ENCODE data around the gene CDKAL1.
"Not testable (repeated sequence)": the region's sequence is repeated elsewhere in the genome, so short reads cannot be mapped to it uniquely, and the experiment has no call there.

The CDKAL1 gene

DNA sequence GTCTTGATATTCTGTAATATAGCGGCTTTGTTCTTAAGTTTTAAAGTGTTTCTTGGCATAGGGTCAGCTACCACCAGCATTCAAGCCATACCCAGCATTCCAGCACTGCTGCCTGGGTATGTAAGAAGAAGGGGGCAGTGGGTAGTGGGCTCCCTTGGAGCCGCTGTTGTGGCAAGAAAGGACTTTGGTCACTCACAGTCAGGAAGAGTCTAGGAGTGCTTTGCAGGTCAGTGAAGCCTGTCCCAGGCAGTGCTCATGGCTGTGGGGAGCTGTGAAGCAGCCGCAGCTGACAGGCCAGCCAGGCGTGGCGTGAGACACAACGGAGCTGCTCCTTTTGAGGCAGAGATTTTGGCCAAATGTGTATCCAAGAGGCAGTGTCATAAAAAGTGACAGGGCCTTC, 512.0 kb downstream of the CDKAL1 start:
- no peak for DNase-seq

DNA sequence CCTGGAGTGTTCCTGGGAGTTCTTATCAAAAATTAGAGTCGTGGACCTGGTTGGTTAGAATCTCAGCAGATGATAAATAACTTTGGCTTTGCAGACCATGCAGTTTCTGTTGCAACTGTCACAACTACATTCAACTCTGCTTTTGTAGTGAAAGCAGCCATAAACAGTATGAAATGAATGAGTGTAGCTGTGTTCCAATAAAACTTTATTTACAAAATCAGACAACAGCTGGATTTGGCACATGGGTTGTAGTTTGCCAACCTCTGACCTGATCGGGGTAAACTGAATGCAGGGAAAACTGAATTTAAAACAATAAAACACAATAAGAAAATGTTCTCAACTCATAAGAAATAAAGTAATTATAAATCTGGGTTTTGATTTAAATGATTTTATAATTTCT, 513.8 kb downstream of the CDKAL1 start:
- no peak for DNase-seq

DNA sequence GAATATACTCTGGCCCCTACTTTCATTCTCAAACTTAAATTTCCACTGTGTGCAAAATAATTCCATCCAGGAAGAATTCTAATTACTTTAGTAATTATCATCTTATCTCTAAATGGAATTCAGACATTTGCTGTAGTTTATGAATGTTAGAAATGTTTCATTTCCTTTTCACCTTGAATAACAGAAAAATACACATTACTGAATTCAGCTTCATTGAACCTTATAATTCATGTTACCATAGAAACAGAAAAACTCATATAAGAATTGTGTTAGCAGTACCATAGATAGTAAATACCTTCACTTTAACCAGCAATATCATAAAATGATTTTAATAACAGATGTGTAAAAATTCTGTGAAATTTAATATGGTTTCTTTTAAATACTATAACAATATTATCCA, 514.9 kb downstream of the CDKAL1 start:
- no peak for DNase-seq

DNA sequence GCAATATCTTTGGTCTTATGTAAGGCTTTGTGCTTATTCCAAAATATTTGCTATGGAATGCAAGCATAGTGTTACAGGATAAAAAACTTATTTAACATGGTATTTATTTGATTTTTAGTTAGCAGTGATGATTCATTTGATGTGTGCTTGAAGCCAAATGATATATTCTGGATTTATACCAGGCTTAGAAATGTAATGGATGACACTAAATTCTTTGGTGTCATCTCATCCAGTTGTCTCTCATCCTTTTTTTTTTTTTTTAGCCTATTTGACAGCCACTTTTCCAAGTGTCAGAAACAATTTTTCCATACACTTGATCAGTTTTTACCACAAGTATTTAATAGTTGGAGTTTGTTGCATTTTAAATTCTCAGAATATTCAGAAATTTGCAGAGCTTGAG, 515.3 kb downstream of the CDKAL1 start:
- DNase-seq, result no peak

DNA sequence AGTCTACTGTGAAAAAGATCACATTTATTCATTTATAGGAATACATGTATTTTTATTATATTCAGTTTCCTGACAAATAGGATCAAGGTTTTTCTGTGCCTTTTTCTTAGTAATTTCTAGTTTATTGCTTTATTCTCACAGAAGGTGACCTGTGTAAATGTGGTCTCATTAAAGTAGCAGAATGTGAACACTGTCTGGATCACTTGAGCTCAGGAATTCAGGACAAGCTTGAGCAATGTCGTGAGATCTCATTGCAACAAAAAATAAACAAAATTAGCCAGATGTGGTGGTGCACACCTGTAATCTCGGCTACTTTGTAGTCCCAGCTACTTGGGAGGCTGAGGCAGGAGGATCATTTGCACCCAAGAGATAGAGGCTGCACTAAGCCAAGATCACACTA, 516.7 kb downstream of the CDKAL1 start:
- no peak for DNase-seq

DNA sequence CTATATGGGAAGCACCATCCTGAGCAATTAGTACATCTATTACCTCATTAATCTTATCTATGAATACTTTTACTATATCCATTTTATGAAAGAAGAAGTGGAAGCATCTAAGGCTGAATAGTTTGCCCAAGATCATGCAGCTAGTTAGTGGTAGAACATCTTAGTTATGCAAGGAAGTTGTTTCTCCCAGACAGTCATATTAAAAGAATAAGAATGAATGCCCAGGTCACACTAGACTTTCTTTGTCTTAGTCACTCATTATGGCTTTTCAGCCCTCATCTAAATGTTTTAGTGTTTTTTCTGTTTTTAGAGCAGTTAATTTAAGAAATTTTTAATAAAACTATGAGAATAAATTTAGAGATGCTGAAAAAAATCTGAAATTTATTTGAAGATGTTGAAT, 517.5 kb downstream of the CDKAL1 start:
- no peak for DNase-seq

DNA sequence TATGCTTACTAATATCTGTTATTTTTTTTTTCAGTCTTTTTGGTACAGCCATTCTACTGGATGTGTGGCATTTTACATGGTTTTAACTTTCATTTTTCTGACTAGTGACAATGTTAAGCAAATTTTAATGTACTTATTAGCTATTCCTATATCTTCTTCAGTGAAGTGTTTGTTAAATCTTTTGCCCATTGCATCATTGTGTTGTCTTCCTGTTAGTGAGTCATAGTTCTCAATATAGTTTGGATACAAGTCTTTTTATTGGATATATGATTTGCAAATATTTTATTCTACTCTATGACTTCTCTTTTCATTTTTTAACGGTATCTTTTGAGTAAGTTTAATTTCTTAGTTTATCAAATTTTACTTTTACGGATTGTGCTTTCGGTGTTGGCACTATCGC, 519.4 kb downstream of the CDKAL1 start:
- no peak for DNase-seq

DNA sequence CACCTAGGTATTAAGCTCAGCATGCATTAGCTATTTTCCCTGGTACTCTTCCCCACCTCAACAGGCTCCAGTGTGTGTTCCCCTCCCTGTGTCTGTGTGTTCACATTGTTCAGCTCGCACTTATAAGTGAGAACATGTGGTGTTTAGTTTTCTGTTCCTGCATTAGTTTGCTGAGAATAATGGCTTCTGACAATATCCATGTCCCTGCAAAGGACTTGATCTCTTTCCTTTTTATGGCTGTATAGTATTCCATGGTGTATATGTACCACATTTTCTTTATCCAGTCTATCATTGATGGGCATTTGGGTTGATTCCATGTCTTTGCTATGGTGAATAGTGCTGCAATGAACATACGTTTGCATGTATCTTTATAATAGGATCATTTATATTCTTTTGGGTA, 521.2 kb downstream of the CDKAL1 start:
- not testable (repeated sequence) for DNase-seq

DNA sequence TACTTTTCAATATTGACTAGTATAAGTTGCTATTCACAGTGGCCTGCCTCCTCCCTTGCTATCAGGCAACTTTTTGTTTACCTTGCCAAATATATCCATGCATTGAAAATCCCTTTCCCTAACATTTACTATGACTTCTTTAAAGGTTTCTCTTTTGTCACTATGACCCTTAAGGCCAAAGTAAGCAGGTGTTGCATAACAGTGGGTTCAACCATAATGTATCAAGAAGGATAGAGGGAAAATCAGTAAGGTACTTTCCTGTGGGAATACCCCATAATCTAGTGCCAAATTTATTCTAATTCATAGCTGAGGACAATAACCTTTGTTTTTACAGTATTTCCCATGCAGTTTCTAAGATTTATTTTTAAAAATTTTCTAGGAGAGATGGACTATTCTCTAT, 527.6 kb downstream of the CDKAL1 start:
- DNase-seq, result no peak

DNA sequence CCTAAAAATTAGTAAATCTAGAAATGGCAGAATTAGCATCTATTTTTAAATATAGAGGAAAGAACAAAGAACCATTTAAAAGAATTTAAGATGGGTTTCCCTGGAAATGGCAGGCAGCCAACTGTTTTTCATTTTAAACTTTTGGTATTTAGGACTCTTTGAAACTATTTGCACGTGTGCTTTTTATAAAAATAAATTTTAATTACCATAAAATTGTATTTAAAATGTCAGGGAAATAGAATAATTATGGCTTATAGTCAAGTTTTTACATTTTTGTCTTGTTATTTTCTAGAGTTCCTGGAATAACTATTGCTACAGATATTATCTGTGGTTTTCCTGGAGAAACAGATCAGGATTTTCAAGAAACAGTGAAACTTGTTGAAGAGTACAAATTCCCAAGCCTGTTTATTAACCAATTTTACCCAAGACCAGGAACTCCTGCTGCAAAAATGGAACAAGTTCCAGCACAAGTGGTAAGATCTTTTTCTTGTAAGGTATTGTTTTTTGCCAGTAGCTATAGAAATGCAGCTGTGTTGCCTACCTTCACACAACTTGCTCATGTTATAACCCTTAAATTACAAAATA, 530.6 kb downstream of the CDKAL1 start:
- DNase-seq, result no peak

DNA sequence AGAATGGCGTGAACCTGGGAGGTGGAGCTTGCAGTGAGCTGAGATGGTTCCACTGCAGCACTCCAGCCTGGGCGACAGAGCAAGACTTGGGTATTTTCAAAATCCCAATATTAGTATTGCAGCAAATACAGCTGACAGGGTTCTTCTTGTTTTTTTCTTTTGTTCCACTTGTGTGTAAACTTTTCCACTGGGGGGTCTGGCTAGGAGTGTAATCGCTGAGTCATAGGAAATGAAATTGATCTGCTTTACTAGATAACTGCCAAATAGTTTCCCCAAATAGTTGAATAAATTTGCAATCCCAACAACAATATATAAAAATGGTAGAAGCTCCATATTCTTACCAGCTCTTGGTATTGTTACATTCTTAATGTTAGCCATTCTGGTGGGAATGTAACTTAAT, 533.3 kb downstream of the CDKAL1 start:
- no peak for DNase-seq

DNA sequence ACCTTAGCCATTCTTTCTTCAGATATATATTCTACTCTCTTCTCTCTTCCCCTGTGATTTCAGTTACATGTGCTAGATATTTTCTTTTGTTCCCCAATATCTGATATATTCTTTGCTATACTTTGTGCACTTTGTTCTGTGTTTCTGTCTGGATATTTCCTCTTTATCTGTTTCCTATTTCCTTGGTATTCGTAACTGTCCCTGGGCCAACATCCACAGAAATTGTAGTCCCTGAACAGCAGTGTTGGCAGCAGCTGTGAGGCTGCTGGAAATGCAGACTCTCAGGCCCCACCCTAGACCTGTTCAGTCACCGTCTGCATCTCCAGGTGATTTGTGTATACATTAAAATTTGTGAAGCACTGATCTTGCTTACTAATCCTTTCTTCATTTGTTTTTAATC, 536.4 kb downstream of the CDKAL1 start:
- no peak for DNase-seq

DNA sequence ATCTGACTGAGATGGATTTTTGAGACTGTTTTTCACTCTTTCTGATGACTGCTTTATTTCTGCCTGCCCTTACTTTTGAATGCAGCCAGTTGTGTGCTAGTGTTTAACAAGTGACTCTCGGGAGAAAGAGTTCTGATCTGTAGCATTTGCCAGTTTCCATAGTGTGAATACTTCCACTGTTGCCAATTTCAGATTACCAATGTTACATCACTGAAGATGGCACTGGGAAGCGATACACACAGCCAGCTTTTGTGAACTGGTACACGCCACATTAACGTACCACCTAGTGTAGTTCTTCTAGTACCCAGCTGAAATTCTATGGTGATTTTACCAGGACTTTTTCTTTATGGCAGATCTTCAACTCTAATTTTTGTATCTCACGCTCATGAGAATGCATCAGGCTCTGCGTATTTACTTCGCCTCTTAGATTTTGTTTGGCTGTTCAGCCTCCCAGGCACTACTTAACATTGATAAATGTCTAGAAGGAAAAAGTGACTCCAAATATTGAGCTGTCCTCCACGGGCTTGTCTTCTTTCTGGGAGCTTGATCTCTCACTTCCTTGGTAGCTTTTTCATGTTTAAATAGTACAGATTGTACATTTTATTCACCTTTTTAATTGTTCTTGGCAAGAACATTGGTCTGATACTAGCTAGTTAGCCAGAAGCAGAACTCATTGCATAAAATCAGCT, 537.7 kb downstream of the CDKAL1 start:
- DNase-seq, result no peak

DNA sequence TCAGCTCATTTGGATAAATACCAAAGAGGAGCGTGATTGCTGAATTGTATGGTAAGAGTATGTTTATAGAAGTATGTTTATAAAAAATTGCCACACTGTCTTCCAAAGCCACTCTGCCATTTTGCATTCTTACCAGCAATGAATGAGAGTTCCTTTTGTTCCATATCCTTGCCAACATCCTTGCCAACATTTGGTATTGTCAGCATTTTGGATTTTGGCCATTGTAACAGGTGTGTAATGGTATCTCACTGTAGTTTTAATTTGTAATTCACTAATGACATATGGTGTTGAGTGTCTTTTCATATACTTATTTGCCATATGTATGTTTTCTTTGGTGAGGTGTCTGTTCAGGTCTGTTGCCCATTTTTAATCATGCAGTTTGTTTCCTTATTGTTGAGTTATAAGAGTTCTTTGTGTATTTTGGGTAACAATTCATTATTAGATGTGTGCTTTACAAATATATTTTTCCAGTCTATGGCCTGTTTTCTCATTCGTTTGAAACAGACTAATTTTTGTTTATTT, 539.1 kb downstream of the CDKAL1 start:
- no peak for DNase-seq

DNA sequence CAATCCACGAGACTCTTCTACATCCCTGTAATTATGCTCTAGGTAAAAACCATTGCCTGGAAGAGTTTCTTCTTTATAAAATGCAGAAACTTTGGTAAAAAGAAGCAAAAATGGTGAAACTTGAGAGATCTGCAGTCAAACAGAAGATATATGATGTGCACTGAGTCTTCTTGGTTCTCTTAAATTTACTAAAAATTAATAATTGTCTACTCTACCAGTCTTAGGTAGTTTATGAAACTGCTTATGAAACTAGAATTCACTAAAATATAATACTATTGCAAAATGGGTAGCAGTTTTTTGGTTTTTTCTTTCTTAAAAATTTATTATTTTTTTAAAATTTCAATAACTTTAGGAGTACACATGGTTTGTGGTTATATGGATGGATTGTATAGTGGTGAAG, 540.2 kb downstream of the CDKAL1 start:
- DNase-seq, result no peak

DNA sequence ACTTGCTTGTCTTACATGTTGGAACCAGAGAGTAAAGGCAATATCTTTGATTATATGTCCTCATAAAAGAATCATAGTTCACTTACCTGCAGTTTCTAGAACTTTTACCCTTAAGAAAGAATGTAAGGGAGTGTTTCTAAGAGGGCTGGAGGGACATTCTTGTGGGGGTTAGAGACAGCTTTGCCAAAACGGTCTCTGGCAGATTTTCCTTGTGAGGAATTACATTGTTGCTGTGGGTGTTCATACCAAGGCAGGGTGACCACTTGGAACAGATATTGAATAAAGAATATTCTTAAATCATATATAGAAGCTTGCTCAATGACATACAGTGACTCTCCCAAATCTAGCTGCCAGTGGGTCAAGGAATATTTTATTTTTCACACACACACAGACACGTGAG, 541.7 kb downstream of the CDKAL1 start:
- DNase-seq, result no peak

DNA sequence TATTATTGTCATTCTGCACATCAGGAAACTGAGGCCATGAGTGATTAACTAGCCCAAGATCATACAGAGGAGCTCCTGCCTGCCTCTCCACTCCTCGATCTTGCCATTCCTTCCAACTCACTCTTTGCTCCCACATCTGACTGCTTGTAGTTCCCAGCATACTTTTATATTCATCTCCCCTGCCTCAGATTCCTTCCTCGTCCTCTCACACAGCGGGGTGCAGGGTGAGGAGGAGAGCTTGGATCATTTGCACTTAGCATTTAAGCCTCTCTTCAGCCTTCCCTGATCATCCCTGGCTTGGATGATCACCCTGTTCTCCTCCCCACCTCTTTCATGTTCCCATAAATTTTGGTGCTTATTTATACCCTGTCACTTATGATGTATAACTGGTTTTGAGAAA, 544.2 kb downstream of the CDKAL1 start:
- DNase-seq, result no peak

DNA sequence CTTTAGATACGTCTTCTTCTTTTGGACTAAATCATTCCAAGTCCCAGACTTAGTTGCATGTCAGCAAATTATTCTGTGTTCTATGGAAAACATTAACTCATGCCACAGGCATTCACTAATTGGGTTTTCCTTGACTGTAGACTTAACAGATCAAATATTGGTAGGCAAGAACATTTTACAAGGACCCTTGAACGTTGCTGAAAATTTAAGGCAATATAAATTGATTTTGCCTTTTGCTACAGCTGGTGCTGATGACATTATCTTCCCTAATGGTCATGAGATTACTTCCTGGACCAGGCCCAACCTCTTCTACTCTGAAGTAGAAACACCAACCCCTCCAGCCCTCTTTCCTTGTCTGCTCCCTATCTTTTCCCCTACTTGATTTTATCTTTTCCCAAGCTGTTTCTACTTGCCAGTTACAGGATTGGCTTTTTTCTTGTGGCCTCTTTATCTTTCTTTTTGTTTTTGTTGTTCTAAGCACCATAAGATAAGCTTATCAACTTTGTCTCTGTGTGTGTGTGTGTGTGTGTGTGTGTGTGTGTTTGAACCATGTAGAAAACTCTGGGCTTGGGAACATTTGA, 545.3 kb downstream of the CDKAL1 start:
- DNase-seq, result no peak

DNA sequence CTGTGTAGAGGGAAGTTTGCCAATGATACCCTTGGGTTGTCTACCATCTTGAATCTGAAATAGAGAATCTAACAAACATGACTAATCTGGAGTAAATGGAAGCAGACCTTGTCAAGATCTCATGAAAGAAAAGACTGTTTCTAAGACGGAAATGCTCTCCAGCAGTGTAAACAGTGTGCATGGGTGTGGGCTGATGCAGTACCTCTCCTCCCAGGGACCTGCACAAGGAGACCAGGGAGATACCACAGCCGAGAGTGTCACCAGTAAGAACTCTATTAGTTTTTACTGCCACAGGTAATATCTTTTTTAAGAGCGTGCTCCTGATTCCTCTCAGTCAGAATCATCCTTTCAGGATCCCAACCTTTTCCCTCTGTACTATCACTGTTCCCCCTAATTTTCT, 546.0 kb downstream of the CDKAL1 start:
- DNase-seq, result no peak

DNA sequence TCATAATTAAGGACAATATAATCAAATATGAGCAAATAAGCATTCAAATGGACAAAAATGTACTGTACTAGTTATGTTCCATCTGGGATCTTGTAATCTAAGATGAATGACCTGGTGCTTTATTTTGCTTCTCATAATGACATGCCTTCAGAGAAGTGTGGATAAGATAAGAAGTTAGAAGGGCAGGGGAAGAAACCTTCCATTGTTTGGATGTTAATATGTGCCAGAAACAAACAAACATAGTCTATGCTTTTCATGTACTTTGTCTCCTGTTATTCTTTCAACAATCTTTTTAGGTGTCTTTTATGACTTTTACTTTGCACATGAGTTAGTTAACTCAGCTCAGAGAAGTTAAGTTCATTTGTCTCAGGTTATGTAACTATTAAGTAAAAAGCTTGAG, 547.8 kb downstream of the CDKAL1 start:
- DNase-seq, result no peak

DNA sequence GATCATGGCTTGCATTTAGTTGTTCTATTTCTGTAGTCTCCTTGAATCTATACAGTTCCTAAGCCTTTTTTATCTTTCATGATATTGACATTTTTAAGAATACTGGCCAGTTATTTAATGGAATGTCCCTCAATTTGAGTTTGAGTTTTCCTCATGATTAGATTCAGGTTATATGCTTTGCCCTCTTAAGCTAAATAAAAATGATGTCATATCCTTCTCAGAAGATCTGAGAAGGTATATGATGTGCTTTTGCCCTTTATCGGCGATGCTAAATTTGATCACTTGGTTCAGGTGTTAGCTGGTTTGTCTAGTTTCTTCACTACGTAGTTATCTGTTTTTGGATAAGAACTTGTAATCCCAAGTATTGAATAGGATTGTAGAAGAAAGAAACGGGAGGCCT, 549.5 kb downstream of the CDKAL1 start:
- DNase-seq, result no peak

DNA sequence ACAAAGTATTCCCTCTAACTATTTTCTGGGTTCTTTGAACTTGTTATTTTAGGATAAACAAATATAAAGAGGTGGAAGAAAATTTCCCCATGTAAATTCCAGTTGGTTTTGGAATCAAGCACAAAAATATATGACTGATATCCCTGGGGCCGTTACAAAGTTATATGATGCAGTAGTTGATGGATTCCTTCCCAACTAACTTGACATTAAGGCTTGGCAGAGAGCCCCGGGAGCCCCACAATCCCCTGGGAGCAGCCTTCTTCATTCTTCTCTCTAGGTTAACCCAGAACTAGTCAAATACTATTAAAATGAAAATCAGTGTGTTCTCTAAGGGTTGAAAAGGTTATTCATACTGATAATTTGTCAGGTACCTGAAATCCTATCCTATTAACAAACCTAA, 550.4 kb downstream of the CDKAL1 start:
- no peak for DNase-seq

DNA sequence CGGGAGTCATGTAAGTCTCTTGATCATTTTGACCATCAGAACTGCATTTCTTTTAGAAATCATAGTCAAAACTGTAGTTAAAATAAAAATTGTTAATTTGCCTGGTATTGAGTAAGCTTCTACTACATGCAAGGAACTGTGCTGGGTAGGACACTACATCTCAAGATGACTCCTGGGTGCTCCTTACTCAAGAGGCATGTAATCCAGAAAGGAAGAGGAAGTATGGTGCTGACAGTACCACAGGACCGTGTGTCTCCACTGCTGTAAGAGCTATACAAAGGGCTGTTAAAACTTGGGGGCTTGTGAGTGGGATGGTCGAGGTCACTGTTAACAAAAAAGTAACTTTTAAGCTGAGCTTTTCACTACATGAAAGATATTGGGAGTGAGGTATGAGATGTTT, 551.0 kb downstream of the CDKAL1 start:
- DNase-seq, result no peak

DNA sequence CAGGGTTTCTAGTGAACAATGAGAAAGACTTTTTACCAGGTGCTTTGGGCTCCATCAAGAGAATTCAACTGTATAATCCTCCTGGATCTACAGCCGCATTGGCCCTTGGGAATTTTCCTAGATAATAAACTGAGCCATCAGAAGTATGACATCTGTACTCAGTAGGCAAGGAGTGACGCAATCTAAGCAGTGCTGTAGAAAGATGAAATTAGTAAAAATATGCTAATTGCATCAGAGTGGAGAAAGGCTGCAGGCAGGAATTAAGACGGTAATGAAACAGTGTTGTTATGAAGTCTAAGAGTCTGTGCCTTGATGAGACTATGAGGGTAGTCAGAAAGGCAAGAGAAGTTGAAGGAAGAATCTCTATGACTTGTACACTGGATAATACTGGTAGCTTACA, 551.4 kb downstream of the CDKAL1 start:
- no peak for DNase-seq

DNA sequence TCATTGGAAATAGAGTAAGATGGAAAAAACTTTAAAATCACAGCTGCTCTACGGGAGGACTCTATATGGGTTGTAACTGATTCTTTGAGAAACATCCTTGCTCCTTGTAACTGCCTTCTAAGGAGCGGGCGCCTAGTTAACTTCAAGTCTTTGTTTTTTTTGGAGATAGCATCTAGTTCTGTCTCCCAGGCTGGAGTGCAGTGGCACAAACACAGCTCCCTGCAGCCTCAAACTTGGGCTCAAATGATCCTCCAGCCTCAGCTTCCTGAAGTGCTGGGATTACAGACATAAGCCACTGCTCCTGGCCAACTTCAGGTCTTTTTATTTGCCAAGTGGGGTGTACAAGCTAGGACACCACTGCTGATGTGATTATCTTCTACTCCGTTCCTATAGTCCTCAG, 552.9 kb downstream of the CDKAL1 start:
- DNase-seq, result no peak
